PC-9 (cell line): ENCODE data around the gene NPTXR. TPM values are rescaled to one million over a fixed set of nuclear protein-coding genes. Genes with fewer than 3 reads are reported as not detected.

Experiments used
- BruUV-seq: library from RNA; stranded (reverse); fragments of 400-500 nt; replicated peaks from 2 replicates; lab custom pipeline; 2021; lab: Mats Ljungman, UMichigan
- CTCF ChIA-PET: fragments of 300-600 bp; sonication (Branson Sonifier 250); formaldehyde crosslinking; loops from one replicate; lab custom pipeline; 2022; ENCODE audit warnings: antibody characterized with exemption; lab: Charles Lee
- POLR2A ChIA-PET: fragments of 300-600 bp; sonication (Branson Sonifier 250); formaldehyde crosslinking; loops from one replicate; lab custom pipeline; 2022; ENCODE audit warnings: antibody characterized with exemption; ENCODE audit not compliant: unreplicated experiment; lab: Charles Lee
- DNase-seq, 2 experiments: peaks; one replicate each; pipeline versions ENCODE4 v3.0.0 to v3.0.0-alpha.2; 2015 to 2022; ENCODE audit warnings: mixed read lengths in 1 of 2
- H2AFZ ChIP-seq: fragments of 200-600 bp; sonication (generic); 2 replicates; pipeline ENCODE4 v1.8.1; 2017; ENCODE audit warnings: antibody characterized with exemption
- H3F3A ChIP-seq: fragments of 200-600 bp; sonication (generic); 2 replicates; pipeline ENCODE4 v1.8.1; 2017; ENCODE audit warnings: antibody characterized with exemption, mild to moderate bottlenecking, low read depth; ENCODE audit not compliant: insufficient read depth
- H3K27ac ChIP-seq: fragments of 200-600 bp; sonication (generic); 2 replicates; pipeline ENCODE4 v1.6.1; 2016; ENCODE audit warnings: mixed run types
- H3K27me3 ChIP-seq: fragments of 200-600 bp; sonication (generic); 2 replicates; pipeline ENCODE4 v1.6.1; 2016; ENCODE audit warnings: low read depth, mixed run types; ENCODE audit not compliant: insufficient read depth
- H3K36me3 ChIP-seq: fragments of 200-600 bp; sonication (generic); 2 replicates; pipeline ENCODE4 v1.6.1; 2016; ENCODE audit warnings: low read depth, mixed run types
- H3K4me1 ChIP-seq: fragments of 200-600 bp; sonication (generic); replicated peaks from 2 replicates; pipeline ENCODE4 v1.6.1; 2016; ENCODE audit warnings: mixed run types; ENCODE audit not compliant: insufficient read depth
- H3K4me2 ChIP-seq: fragments of 200-600 bp; sonication (generic); 2 replicates; pipeline ENCODE4 v1.6.1; 2017; ENCODE audit warnings: mixed run types
- H3K4me3 ChIP-seq: fragments of 200-600 bp; sonication (generic); 2 replicates; pipeline ENCODE4 v1.6.1; 2016; ENCODE audit warnings: mixed run types
- H3K79me2 ChIP-seq: fragments of 200-600 bp; sonication (generic); 2 replicates; pipeline ENCODE4 v1.6.1; 2017; ENCODE audit warnings: low read depth, mixed run types
- H3K9me2 ChIP-seq: fragments of 200-600 bp; sonication (generic); 2 replicates; pipeline ENCODE4 v1.8.1; 2017; ENCODE audit warnings: mild to moderate bottlenecking; ENCODE audit not compliant: insufficient read depth
- H3K9me3 ChIP-seq: fragments of 200-600 bp; sonication (generic); 2 replicates; pipeline ENCODE4 v1.8.1; 2016; ENCODE audit warnings: low read depth; ENCODE audit not compliant: insufficient read depth
- H4K20me1 ChIP-seq: fragments of 200-600 bp; sonication (generic); 2 replicates; pipeline ENCODE4 v1.8.1; 2017; ENCODE audit not compliant: insufficient read depth
- CTCF ChIP-seq: fragments of 200-600 bp; sonication (generic); conservative IDR thresholded peaks from 2 replicates; pipeline ENCODE4 v1.6.1; 2017; ENCODE audit warnings: mixed run types, antibody characterized with exemption, mild to moderate bottlenecking, moderate library complexity
- EZH2 ChIP-seq: fragments of 200-600 bp; sonication (generic); IDR thresholded peaks from 2 replicates; pipeline ENCODE4 v1.8.0; 2017; ENCODE audit warnings: antibody characterized with exemption, low read depth
- intact Hi-C: fragments of 100-400 bp; cut with micrococcal nuclease; formaldehyde crosslinking; loops from one replicate; pipeline ENCODE4 v1.10.0; 2022; ENCODE audit not compliant: unreplicated experiment
- total RNA-seq: library from RNA; stranded (reverse); gene quantifications from 2 replicates; pipeline ENCODE4 v1.2.3, GENCODE V29; 2021

The NPTXR gene
- total RNA-seq, 1 experiment from 2014 or later, result 14.7 TPM

DNA sequence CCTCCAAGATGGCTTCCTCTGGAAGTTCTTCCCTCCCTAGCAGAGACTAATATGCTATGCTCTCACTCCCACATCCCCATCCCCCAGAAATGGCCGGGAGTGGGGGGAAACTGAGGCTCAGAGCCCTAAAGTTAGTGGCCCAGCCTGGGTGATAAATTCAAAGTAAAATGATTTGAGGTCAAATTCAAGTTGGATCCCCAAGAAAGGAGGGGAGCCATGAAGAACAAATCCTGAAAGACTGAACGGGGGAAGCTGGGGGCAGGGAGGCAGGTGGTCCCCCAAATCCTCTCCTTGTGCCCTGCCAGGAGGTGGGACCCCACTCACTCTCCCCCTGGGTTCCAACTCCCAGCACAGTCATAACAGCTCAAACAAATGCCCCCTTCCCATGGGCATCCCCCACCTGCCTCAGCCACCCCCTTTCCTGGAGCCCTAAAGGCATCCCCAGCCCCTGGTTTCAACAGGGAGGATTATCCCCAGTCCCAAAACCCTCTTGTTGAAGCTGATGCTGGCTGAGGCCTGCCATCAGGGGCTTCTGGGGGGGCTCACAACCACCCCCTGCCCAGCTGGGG, 27.0 kb upstream of the NPTXR start:
- no peak for DNase-seq
- Histone ChIP-seq H3K4me3 (peak overlapping the region; percentile 83), H3K79me2 (peaks cover 32% of the 10 kb centered on the region), H3K27me3 (no peaks in the 10 kb centered on the region), H3K9me2 (no peaks in the 10 kb centered on the region), H3K9me3 (no peaks in the 10 kb centered on the region), H2AFZ (peak overlapping the region; percentile 67), H3K36me3 (peaks cover 9% of the 10 kb centered on the region; the same call in 1 of the 2 replicates), H3F3A (peaks cover 48% of the 10 kb centered on the region), H3K27ac (peak overlapping the region; percentile 52), H4K20me1 (peaks cover 6% of the 10 kb centered on the region; the same call in 1 of the 2 replicates), H3K4me1 (peaks cover 28% of the 10 kb centered on the region), H3K4me2 (peak overlapping the region; percentile 82)
- POLR2A ChIA-PET, result interaction anchor here (0.6 kb wide), 1 partner anchor 102 kb away, joined by 3 read pairs; no protein-coding TSS in a partner anchor
- intact Hi-C loops, result loop anchor here (1.0 to 5.0 kb wide), 7 partner anchors 103 to 1166 kb away; no protein-coding TSS in a partner anchor
- no peak for TF ChIP-seq EZH2
- TF ChIP-seq CTCF, result no peak
- CTCF ChIA-PET, result interaction anchor here (0.6 to 3.3 kb wide), 7 partner anchors 50 to 578 kb away, joined by 3 to 18 read pairs (median 5); no protein-coding TSS in a partner anchor
- BruUV-seq, result no TSS peak

- TSS peak; percentile 21 for BruUV-seq
- Histone ChIP-seq H3K27me3 (no peaks in the 10 kb centered on the region), H3F3A (peaks cover 48% of the 10 kb centered on the region), H3K4me2 (peak overlapping the region; percentile 82), H3K27ac (peak overlapping the region; percentile 52; the same call in 1 of the 2 replicates), H3K9me2 (no peaks in the 10 kb centered on the region), H3K4me3 (peak overlapping the region; percentile 83), H3K79me2 (peaks cover 32% of the 10 kb centered on the region), H4K20me1 (peaks cover 11% of the 10 kb centered on the region), H3K36me3 (peaks cover 9% of the 10 kb centered on the region; the same call in 1 of the 2 replicates), H2AFZ (no peak overlapping the region), H3K4me1 (peaks cover 28% of the 10 kb centered on the region), H3K9me3 (no peaks in the 10 kb centered on the region)
- peak; percentile 73 to 88 for DNase-seq
- TF ChIP-seq EZH2, result no peak
- TF ChIP-seq CTCF, result peak; percentile 99
- intact Hi-C loops, result loop anchor here (1.0 to 5.0 kb wide), 7 partner anchors 102 to 1167 kb away; no protein-coding TSS in a partner anchor
- ChIA-PET POLR2A (interaction anchor here (0.6 to 1.0 kb wide), 6 partner anchors 15 to 1126 kb away, joined by 3 to 9 read pairs (median 4); no protein-coding TSS in a partner anchor), CTCF (interaction anchor here (0.6 to 3.3 kb wide), 8 partner anchors 51 to 338 kb away, joined by 3 to 18 read pairs (median 6); no protein-coding TSS in a partner anchor)
Observed at GRCh38 chr22:38870312-38870741, 26.5 kb upstream of the NPTXR start.

DNA sequence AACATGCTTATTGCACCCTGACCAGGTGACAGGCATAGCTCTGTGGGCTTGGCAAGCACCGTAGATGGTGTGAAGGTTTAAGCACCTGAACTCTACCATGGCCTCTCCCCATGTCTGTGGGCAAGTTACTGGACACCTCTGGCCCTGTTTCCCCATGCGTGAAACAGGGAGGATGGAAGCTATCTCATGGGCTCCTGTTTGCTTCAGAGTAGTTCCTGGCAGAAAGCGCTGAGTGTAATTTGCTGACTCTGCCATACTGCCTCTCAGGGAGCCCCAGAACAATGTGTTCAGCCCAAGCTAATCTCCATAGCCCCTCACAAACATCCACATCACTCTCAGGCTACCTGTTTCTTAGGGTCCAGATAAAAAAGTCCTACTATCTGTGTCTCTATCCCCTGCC, 25.8 kb upstream of the NPTXR start:
- POLR2A ChIA-PET, result interaction anchor here (0.6 to 1.0 kb wide), 6 partner anchors 14 to 1127 kb away, joined by 3 to 9 read pairs (median 4); no protein-coding TSS in a partner anchor
- no TSS peak for BruUV-seq
- no peaks in the 10 kb centered on the region for H3K9me2 ChIP-seq
- no peak overlapping the region for H2AFZ ChIP-seq
- H3K36me3 ChIP-seq, result peaks cover 9% of the 10 kb centered on the region; the same call in 1 of the 2 replicates
- peaks cover 18% of the 10 kb centered on the region for H4K20me1 ChIP-seq
- 0 out of 2 replicates have a peak overlapping the region, but pooled peaks have one; percentile 82 for H3K4me2 ChIP-seq
- H3K4me3 ChIP-seq, result no peak overlapping the region
- no peak for DNase-seq
- H3K27ac ChIP-seq, result no peak overlapping the region
- no peaks in the 10 kb centered on the region for H3K27me3 ChIP-seq
- TF ChIP-seq EZH2, result no peak
- TF ChIP-seq CTCF, result no peak
- H3K79me2 ChIP-seq, result peaks cover 32% of the 10 kb centered on the region
- H3F3A ChIP-seq, result peaks cover 47% of the 10 kb centered on the region
- intact Hi-C loops, result loop anchor here (1.0 to 5.0 kb wide), 8 partner anchors 101 to 1168 kb away; no protein-coding TSS in a partner anchor
- H3K9me3 ChIP-seq, result no peaks in the 10 kb centered on the region
- H3K4me1 ChIP-seq, result peaks cover 28% of the 10 kb centered on the region
- CTCF ChIA-PET, result interaction anchor here (0.6 to 3.3 kb wide), 8 partner anchors 51 to 281 kb away, joined by 3 to 19 read pairs (median 8); no protein-coding TSS in a partner anchor
